Smooth muscle cell of the brain vasculature (primary cell): ENCODE measurements around the gene SCN9A.

ENCODE experiments used
- DNase-seq: peaks from one replicate; pipeline ENCODE4 v3.0.0-alpha.2; 2012; ENCODE audit warnings: low read depth, low spot score

SCN9A gene

DNA sequence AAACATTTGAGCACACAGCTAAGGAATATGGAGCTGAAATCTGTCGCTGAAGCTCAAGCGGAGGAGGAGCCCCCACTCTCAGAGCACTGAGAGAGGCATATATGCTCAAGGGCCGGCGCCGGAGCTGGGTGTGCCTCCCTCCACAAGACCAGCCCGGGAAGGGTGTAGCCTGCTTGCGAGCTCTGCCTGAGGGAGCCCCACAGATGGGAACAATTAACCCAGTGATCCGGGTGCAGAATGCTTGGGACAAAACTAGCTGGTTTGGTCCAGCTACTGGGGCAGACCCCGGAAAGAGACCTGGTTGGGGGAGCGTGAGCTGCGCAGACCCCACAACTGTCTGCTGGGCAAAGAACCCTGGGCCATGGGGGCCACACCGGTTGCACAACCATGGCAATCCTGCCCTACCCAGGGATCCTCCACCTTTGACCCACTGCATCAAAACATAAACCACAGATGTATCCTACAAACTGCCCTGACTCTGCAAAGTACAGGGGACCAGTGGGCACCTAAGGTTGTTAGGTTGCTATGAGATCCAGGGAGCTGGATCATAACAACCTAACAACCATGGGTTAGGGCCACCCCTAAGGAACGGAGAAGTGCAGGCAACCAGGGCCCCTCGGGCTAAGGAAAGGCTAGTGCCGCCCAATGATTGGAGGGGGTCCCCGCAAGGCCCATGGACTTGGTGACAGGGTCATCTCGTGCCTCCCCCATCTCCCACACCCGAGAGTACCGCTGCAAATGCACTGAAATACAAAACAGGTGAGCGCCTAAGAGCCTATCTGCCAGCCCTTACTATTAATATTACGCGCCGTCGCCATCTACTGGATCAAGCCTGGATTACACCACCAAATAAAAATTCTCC is 194.6 kb downstream of the SCN9A start:
- DNase-seq = peak; percentile 20

DNA sequence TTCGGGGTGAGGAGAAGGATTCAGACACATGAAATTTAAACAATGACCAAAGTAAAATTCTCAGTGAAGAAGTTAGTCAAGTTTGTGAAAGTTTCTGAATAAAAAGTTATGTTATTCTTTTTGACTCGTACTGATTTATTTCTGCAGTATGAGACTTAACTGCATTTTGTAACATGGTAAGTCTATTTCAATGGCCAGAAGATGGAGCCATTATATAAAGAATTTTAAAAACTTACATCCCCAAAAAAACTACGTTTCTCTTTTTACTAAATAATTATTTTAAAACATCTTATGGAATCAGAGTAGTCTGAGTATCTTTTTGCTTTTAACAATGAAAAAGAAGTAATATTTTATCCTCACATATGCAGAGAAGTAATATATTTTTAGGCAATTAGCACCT is 196.5 kb downstream of the SCN9A start:
- no peak for DNase-seq

DNA sequence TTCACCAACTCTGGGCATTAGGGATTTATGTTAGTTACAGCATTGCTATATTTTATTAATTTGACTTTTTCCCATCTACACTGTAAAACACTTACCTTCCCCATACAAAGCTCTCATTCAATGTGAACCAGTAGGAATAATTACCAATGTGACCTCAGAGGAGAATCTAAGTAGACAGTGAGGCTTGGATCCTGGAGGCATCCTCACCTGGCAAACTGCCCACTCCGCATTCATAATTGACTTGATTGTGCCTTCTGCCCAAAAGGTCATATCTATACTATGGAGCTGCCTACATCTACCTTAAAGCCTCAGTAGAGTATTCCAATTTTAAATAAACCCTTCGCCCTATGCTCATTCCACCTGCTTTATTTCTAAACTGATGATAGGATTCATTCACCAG is 202.5 kb downstream of the SCN9A start:
- DNase-seq = no peak

DNA sequence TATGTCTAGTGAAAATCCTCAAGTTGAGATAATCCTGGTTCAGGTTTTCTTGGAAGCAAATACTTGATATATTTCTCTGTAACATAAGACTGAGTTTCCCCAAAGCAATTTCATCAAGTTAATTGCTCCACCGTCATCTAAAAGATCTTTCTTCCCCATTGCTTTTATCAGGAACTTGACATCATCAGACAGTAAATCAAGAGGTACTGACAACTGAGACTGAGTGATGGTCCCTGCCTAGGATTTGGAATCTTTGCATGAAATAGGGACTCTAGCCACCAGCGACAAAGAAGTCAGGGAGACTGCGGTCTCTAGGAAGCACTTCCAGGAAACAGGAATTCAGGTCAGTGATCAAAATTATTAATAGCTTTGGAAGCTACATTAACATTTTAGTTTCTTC is 204.5 kb downstream of the SCN9A start:
- no peak for DNase-seq

DNA sequence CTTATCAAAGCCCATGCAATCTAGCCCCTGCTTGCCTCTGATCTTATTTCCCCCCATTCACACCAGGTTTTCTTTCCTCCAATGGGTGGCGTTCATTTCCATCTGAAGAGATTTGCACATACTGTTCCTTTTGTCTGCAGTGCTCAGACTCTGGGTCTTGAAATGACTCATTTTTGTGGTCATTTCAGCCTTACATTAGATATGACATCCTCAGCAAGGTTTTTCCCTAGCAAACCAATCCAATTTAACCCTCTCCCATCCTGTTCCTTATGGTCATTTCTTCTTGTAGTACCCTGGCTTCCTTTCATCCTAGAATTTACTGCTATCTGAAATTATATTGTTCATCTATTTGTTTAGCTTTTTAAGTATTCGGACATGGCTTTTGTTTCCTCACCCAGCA is 205.4 kb downstream of the SCN9A start:
- DNase-seq = no peak

DNA sequence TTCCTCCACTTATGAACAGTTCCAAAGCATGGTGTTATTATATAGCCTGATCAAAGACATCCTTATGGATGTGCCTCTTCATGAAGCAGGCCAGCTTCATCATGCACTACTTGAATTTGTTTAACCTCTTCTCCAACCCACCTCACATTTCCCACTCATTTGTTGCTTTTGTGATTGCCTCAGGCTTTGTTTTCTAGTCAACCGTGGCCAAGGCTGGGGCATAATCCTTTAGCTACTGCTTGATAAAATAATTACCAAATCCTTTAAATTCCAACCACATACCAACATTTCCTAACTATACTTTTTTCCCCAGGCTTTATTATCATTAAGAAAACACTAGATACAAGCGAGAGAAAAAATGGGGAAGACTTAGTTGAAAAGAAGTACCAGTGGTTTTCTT is 208.3 kb downstream of the SCN9A start:
- no peak for DNase-seq

DNA sequence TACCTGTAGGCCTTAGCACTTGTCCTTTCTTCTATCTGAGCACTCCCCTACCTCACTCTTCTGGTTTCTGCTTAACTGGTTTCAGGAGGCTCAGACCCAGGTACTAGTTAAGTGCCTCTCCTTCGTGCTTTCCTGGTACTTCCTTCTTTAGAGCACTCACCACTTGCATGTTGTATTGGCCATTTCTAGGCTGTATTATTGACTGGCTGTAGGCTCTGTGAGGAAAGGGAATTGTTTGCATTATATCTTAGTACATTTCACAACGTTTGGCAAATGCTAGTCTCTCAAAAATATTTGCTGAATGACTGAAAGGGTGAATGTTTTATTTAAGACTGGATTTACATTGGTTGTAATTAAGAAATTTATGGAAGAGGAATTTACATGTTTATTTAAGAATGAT is 212.0 kb downstream of the SCN9A start:
- DNase-seq = no peak

DNA sequence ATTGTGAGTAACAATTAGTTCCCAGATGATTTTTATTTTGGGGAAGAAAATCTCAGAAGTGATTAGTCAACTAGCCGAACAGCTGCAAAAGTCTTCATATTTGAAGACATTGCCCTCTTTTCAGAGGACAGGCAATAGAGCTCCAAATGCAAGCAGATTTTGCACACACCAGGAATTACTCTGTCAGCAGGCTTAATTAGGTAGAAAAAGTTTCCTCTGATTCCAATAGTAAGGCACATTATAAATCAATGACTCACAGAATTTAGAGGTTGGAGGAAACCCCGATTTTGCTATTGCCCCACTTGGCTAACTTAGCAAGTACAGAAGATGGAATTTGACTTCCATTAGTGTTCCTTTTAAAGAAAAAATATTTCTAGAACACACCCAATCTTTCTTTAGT is 217.2 kb downstream of the SCN9A start:
- no peak for DNase-seq

DNA sequence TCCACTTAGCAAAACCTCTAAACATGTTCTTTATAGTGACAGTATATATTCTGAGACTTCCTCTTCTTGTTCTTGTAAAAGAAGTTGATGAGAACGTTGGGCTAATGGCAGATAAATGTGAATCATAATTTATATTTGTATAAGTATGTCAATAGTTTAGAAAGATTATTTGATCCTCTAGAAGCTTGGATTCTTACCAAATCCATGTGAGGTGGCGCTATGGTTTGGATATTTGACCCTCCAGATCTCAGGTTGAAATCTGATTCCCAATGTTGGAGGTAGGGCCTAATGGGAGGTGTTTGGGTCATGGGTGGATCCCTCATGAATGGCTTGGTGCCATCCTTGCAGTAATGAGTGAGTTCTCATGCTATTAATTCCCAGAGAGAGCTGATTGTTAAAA is 218.2 kb downstream of the SCN9A start:
- DNase-seq = no peak

DNA sequence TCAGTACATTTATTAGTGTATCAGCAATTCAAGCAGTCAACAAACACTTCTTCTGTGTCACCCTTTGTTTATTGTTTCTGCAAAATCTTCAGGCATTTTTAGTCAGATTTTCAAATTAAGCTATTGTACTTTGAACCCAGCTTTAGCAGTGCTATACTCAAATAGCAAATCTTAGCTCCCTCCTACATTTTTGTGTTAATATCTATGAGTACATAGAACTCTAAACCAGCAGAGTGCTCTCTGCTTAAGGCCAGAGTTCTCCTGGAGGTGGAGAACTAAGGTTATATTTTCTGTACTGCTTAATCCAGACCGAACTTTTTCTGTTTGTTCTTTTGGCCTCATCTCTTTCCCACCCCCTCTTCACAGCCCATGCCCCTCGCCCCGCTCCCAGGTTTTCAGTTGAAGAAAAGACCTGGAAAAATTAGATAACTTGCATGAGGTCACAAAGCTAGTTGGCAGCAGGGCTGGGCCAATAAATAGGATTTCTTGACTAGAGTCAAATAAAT is 218.7 kb downstream of the SCN9A start:
- DNase-seq = no peak

DNA sequence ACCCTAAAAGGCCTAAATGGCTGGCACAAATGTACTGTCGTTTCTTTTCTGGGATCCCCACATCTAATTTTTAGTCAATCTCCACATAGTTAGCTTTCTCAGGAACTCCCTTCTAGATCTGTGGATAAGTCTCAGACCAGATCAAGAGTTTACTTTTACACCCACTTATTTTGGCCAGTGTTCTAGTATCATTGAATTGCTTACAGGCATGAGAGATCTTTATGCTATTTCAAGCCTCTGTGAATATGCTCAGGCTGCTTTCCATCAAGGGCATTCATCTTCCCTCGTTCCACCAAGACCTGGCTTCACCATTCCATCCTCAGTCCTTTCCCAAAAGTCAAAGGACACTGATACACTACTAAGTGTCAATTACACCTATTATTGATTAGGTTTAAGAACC is 220.2 kb downstream of the SCN9A start:
- no peak for DNase-seq

DNA sequence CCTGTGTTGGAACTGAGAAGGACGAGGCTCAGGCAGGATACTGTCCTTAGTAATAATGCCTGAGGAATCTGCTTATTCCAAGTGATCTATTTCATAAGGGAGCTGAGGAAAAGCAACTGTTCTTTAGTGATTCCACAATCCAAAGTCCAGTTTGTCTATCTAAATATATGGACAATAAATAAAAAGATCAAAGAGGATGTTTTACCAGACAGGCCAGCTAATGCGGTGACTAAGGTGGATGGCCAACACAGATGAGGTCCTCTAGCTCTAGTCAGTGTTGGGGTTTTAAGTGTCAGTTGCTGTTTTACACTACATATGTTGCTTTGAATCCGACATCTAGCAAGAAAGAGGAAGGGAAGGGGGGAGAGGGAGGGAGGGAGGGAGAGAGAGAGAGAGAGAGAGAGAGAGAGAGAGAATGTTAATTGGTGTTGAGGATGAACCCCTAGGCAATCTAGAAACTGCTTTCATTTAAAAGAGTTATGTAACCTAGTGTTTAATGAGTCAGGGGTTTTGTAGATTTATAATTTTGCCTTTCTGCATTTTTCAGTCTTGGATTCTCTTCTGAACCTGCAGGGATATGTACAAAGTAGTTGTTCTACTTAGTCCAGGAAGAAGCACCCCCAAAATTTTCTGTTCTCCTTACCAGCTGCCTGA is 220.9 kb downstream of the SCN9A start:
- DNase-seq = no peak

DNA sequence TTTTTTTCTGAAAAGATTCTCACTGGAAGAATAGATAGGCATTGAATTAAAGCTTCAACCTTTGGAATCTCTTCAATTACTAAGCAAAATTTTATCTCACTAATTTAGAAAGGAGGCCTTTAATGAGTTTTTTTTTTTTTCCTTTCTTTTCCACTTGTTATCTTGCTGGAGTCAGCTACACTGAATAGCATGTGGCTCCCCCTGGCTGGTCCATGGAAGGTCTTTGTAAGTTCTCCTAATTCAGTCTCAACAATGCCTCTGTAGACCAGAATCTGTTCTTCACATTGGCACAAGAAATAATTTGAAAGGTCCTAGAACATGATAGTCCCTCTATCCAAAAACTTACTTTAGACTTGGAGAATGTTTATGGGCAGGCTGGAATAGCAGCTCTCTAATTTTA is 223.7 kb downstream of the SCN9A start:
- DNase-seq = no peak

DNA sequence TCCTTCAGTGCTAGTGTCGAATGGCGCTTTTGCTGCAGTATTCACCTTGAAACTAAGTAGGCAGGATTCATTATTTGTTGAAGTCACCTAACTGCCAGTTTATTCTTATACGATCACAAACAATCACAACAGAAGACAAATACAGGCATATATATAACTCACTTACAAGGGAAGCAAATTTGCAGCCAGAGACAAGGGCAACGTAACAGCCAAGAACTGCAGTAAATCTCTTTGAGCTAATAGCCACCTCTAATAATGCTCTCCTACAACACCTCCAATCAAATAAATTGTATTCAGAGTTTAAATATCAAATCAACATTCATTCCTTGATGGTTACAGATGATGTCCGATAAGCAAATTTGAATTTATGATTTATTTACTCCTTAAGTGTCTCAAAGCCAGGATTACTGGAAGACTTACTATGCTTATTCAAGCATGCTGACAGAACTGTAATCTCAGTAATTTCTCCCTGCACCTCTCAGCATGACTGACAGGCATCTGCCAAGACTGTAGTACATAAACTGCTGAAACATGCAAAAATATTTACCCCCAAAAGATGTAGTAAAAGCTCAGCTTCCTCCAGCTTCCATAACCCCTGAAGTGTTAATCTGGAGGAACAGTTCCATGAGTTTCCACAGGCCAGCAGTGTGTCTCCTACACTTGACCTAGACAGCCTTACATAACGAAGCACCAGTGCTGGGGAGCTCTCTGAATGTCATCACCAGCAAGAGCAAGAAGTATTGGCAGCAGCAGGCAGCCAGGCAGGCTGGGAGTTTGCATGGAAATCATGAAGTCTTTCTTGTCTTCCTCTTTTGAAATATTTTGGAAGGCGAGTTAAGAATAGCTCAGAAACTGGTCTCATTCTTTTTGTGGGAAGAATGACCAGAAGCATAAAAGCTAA is 227.0 kb downstream of the SCN9A start:
- no peak for DNase-seq

DNA sequence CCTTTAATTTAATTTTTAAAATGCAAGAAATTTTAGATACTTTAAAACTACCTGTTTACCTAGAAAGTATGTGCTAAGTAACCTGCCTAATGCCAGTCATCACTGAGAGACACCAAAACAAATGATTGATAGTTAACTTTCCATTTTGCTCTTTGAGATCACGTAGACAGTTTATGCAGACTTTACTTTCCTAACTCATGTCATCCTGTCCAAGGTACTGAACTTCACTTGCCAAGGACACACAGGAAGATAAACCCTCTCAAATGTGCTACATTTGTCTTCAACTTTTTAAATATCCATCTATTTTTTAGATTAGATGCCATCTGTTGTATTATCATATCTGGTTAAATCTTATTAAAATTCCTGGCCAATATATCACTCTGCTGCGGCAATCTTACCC is 227.9 kb downstream of the SCN9A start:
- no peak for DNase-seq
